KMS-11 (cell line): ENCODE results near the gene NDUFA5.

ENCODE experiments used
- H2AFZ ChIP-seq: fragments of 200-600 bp; sonication (generic); 2 replicates; pipeline ENCODE4 v1.6.1; 2016; ENCODE audit warnings: antibody characterized with exemption, mixed run types, low read depth
- H3K27ac ChIP-seq: fragments of 200-600 bp; sonication (generic); 2 replicates; pipeline ENCODE4 v1.6.1; 2016; ENCODE audit warnings: mild to moderate bottlenecking, mixed run types
- H3K27me3 ChIP-seq: fragments of 200-600 bp; sonication (generic); 2 replicates; pipeline ENCODE4 v1.6.1; 2017; ENCODE audit warnings: mild to moderate bottlenecking, low read depth, mixed run types, moderate library complexity; ENCODE audit not compliant: insufficient read depth
- H3K36me3 ChIP-seq: fragments of 200-600 bp; sonication (generic); 2 replicates; pipeline ENCODE4 v1.6.1; 2017; ENCODE audit warnings: mild to moderate bottlenecking, mixed run types; ENCODE audit not compliant: insufficient read depth
- H3K4me1 ChIP-seq: fragments of 200-600 bp; sonication (generic); 2 replicates; pipeline ENCODE4 v1.6.1; 2016; ENCODE audit warnings: mild to moderate bottlenecking, low read depth, mixed run types; ENCODE audit not compliant: poor library complexity, severe bottlenecking
- H3K4me2 ChIP-seq: fragments of 200-600 bp; sonication (generic); 2 replicates; pipeline ENCODE4 v1.7.0; 2016; ENCODE audit warnings: mild to moderate bottlenecking, mixed run types
- H3K4me3 ChIP-seq: fragments of 200-600 bp; sonication (generic); IDR thresholded peaks from 2 replicates; pipeline ENCODE4 v1.6.1; 2017; ENCODE audit warnings: low read depth, low read length, mixed read lengths; ENCODE audit not compliant: insufficient read depth
- H3K79me2 ChIP-seq: fragments of 200-600 bp; sonication (generic); 2 replicates; pipeline ENCODE4 v1.6.1; 2016; ENCODE audit warnings: low read depth, mixed run types; ENCODE audit not compliant: insufficient read depth
- H3K9ac ChIP-seq: fragments of 200-600 bp; sonication (generic); 2 replicates; pipeline ENCODE4 v1.6.1; 2016; ENCODE audit warnings: mild to moderate bottlenecking, mixed run types
- H4K20me1 ChIP-seq: fragments of 200-600 bp; sonication (generic); 2 replicates; pipeline ENCODE4 v1.6.1; 2016; ENCODE audit warnings: mild to moderate bottlenecking, mixed run types; ENCODE audit not compliant: insufficient read depth
- CTCF ChIP-seq: fragments of 200-600 bp; sonication (generic); conservative IDR thresholded peaks from 2 replicates; pipeline ENCODE4 v1.6.1; 2017; ENCODE audit warnings: low read depth, mild to moderate bottlenecking, antibody characterized with exemption, low read length, moderate library complexity, mixed read lengths

Gene NDUFA5

GRCh38 chr7:123579416-123579815, 21.8 kb upstream of the NDUFA5 start:
- H3K4me3 ChIP-seq, result no peak overlapping the region
- no peaks in the 10 kb centered on the region for H4K20me1 ChIP-seq
- H3K27ac ChIP-seq, result no peak overlapping the region
- H3K4me2 ChIP-seq, result no peak overlapping the region
- H3K4me1 ChIP-seq, result no peaks in the 10 kb centered on the region
- no peak overlapping the region for H3K9ac ChIP-seq
- no peak for TF ChIP-seq CTCF
- no peaks in the 10 kb centered on the region for H3K79me2 ChIP-seq
- no peaks in the 10 kb centered on the region for H3K27me3 ChIP-seq
- H2AFZ ChIP-seq, result no peak overlapping the region
- no peaks in the 10 kb centered on the region for H3K36me3 ChIP-seq

- no peaks in the 10 kb centered on the region for H3K4me1 ChIP-seq
- TF ChIP-seq CTCF, result no peak
- no peak overlapping the region for H3K4me3 ChIP-seq
- H3K9ac ChIP-seq, result no peak overlapping the region
- H3K27ac ChIP-seq, result no peak overlapping the region
- H3K4me2 ChIP-seq, result no peak overlapping the region
- H4K20me1 ChIP-seq, result no peaks in the 10 kb centered on the region
- no peaks in the 10 kb centered on the region for H3K36me3 ChIP-seq
- no peaks in the 10 kb centered on the region for H3K27me3 ChIP-seq
- H2AFZ ChIP-seq, result no peak overlapping the region
- no peaks in the 10 kb centered on the region for H3K79me2 ChIP-seq
These were observed 16.4 kb upstream of the NDUFA5 start for GRCh38 chr7:123573896-123574467.

- Histone ChIP-seq H4K20me1 (no peaks in the 10 kb centered on the region), H3K79me2 (no peaks in the 10 kb centered on the region), H2AFZ (no peak overlapping the region), H3K4me3 (no peak overlapping the region), H3K27ac (no peak overlapping the region), H3K9ac (no peak overlapping the region), H3K36me3 (no peaks in the 10 kb centered on the region), H3K4me1 (no peaks in the 10 kb centered on the region), H3K4me2 (no peak overlapping the region), H3K27me3 (no peaks in the 10 kb centered on the region)
- TF ChIP-seq CTCF, result no peak
These were observed 15.7 kb upstream of the NDUFA5 start for GRCh38 chr7:123573341-123573740.

- Histone ChIP-seq H4K20me1 (no peaks in the 10 kb centered on the region), H3K4me2 (no peak overlapping the region), H3K36me3 (no peaks in the 10 kb centered on the region), H3K27me3 (no peaks in the 10 kb centered on the region), H3K79me2 (no peaks in the 10 kb centered on the region), H3K27ac (no peak overlapping the region), H3K4me1 (no peaks in the 10 kb centered on the region), H3K9ac (no peak overlapping the region), H3K4me3 (no peak overlapping the region), H2AFZ (no peak overlapping the region)
- no peak for TF ChIP-seq CTCF
These were observed 14.1 kb upstream of the NDUFA5 start for GRCh38 chr7:123571684-123572083.
